HPDE6-E6E7 (cell line): ENCODE data around the gene PYCARD.
"Not testable (repeated sequence)": the region's sequence is repeated elsewhere in the genome, so short reads cannot be mapped to it uniquely, and the experiment has no call there.

Experiments used
- DNase-seq: peaks from one replicate; pipeline ENCODE4 v3.0.0; 2011; ENCODE audit warnings: missing footprints; ENCODE audit errors: extremely low spot score

The PYCARD gene

GRCh38 chr16:31215287-31216162 is 13.0 kb upstream of the PYCARD start:
- DNase-seq, result peak; percentile 58

DNA sequence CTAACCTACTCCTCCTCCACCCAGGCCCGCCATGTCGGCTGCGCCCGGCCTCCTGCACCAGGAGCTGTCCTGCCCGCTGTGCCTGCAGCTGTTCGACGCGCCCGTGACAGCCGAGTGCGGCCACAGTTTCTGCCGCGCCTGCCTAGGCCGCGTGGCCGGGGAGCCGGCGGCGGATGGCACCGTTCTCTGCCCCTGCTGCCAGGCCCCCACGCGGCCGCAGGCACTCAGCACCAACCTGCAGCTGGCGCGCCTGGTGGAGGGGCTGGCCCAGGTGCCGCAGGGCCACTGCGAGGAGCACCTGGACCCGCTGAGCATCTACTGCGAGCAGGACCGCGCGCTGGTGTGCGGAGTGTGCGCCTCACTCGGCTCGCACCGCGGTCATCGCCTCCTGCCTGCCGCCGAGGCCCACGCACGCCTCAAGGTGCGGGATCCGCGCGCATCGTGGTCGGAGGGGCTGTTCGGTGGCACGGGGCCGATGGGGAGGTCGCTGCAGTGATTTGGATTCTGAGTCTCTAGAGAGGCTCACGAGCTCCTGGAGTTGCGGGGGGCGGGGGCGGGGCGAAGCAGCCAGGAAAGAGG is 12.2 kb upstream of the PYCARD start:
- no peak for DNase-seq

- DNase-seq, result no peak
These were observed 11.5 kb upstream of the PYCARD start, which contains the start of gene TRIM72 for GRCh38 chr16:31213877-31214707. TSS of gene TRIM72 (plus strand) at chr16:31214119. CDS start at chr16:31214739, 620 bp downstream.

- DNase-seq, result no peak
These were observed 10.8 kb upstream of the PYCARD start for GRCh38 chr16:31213342-31213741.

- no peak for DNase-seq
These were observed 4.2 kb upstream of the PYCARD start for GRCh38 chr16:31206776-31207175.

- DNase-seq, result no peak
These were observed 2.5 kb upstream of the PYCARD start for GRCh38 chr16:31204871-31205666.

DNA sequence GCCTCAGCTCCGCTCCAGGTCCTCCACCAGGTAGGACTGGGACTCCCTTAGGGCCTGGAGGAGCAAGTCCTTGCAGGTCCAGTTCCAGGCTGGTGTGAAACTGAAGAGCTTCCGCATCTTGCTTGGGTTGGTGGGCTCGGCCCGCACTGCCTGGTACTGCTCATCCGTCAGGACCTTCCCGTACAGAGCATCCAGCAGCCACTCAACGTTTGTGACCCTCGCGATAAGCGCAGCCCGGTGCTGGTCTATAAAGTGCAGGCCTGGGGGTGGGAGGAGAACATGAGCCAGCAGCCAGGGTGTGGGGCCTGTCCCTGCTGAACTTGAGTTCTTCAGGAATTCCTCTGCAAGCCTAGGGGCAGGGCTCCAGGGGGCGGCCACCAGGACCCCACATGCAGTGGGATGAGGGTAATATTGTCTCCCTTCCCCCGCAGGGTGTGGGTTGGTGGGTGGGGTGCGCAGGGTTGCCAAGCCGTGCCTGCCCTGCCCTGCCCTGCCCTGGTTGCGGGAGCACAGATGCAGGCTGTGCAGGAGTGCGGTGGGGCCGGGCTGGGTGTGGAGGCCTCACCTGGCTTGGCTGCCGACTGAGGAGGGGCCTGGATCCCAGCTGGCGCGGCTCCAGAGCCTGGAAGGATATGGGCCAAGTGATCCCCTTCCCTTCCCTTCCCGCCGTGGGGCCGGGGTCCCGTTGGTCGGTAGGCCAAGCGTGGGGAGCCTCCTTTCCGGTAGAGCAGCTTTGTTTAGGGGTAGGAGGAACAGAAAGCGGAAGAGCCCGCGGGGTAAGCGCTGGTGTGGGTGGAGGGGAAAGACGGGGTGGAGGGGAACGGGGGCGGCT is 762 bp downstream of the PYCARD start:
- DNase-seq, result peak; percentile 43

- peak; percentile 29 for DNase-seq
These were observed 1.6 kb downstream of the PYCARD start for GRCh38 chr16:31200821-31201568.

GRCh38 chr16:31200111-31200510 is 2.4 kb downstream of the PYCARD start:
- DNase-seq, result not testable (repeated sequence)

DNA sequence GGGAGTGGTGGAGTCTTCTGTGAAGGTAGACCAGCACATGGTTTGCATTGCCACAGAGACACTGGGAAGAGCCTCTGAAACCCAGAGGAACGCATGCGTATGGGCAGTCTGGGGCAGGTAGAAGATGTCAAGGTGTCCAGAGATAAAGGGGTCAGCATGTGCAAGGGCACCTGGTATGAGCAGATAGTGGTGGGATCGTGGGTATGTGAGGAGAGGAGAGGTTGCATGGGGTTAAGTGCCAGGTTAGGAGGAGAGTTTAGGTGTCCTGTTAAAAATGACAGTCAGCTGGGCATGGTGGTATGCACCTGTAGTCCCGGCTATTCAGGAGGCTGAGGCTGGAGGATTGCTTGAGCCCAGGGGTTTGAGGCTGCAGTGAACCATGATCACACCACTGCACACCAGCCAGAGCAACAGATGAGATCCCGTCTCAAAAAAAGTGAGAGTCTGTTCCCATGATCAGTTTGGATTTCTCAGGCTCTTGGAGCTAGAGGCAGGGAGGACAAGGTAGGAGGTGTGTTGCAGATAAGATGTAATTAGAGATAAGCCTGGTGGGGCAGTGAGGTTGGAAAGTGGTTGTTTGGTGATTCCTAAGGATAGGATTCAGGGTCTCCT is 3.0 kb downstream of the PYCARD start:
- DNase-seq, result no peak

GRCh38 chr16:31198207-31198882 is 4.2 kb downstream of the PYCARD start:
- no peak for DNase-seq

DNA sequence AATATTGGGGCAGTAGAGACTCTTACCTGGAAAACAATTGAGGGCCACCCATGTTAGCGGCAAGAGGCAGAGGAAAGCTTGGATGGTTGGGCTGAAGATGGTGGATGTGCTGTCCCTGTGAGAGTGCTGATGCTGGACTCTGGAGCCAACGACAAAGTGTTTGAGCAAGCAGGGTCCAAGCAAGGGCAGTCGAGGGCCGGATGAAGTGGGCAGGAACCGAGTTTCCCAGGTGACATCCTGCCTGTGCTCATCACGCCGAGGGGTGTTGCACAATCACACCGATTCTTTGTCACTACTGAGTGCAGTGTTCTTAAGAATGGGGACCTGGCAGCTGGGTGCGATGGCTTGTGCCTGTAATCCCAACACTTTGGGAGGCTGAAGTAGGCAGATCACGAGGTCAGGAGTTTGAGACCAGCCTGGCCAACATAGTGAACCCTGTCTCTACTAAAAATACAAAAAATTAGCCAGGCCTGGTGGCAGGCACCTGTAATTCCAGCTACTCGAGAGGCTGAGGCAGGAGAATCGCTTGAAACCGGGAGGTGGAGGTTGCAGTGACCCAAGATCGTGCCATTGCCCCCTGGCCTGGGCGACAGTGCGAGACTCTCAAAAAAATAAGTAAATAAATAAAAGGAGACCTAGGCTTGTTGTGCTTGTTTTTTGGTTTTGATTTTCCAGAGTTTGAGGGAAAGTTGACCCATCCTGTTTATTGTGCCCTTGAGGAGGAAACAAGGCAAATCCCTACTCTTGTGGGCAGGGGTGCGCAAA is 6.1 kb downstream of the PYCARD start:
- no peak for DNase-seq

DNA sequence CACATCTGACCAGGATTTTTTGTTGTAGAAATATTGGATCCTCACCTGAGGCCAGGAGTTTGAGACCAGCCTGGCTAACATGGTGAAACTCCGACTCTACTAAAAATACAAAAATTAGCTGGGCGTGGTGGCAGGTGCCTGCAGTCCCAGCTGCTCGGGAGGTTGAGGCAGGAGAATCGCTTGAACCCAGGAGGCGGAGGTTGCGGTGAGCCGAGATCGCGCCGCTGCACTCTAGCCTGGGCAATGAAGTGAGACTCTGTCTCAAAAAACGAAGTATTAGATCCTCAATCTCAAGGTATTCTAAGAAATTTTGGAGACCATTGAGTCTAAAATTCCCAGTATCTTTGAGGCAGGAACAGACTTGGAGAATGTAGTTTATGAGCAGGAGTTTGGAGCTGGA is 6.7 kb downstream of the PYCARD start:
- not testable (repeated sequence) for DNase-seq

DNA sequence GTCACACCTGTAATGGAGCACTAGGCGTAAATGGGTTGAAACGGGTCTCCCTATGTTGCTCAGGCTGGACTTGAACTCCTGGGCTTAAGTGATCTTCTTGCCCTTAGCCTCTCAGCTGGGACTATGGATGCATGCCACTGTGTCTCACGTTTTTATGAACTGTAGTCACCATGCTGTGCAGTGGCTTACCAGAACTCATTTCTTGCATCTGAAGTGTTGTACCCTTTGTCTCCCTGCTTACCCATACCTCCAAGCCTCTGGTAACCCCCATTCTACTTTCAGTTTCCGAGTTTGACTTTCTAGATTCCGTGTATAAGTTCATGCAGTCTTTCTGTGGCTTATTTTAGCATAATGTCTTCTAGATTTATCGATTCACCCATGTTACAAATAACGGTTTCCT is 7.7 kb downstream of the PYCARD start:
- no peak for DNase-seq

DNA sequence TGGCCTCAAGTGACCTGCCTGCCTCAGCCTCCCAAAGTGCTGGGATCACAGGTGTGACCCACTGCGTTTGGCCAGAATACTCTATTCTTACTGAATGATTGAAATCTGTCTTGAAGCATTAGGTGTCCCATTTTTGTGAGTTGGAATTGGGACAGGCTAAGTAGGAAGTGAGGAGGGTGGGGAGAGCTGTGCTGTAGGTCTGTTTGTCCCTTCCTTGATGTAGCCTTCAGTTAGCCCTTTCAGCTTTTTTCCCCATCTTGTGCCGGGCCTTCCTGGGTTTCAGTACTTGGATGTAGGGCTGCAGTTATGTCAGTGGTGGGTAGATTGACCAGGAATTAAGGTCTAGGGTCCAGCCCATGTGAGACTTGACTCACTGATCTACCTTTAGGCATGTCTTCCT is 8.7 kb downstream of the PYCARD start:
- no peak for DNase-seq

DNA sequence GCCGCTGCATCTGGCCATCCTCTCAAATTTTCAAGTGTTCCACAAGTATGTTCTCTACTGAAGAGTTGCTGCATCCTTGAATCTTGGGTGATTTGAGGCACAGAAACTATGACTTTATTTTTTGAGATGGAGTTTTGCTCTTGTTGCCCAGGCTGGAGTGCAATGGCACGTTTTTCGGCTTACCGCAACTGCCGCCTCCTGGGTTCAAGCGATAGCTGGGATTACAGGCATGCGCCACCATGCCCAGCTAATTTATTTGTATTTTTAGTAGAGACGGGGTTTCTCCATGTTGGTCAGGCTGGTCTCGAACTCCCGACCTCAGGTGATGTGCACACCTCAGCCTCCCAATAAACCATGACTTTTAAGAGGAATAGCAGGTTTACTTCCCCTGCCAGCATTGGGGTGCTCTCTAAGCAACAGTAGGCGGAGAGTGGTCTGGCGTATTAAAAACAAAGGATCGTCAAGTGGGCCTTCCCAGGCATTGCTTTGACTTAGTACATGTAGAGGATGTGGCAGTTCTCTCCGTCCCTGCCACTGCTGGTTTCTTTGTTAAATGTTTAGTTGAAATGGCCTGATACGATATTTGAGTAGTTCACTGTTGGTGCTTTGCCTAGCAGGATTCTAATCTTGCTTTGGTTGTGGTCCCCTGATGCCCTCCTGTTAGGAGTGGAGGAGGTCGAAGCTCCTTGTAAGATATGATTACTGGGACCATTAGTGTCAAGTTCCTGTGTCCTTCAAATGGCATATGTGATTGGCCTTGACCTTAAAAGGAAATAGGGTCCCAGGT is 9.5 kb downstream of the PYCARD start:
- no peak for DNase-seq

GRCh38 chr16:31191697-31192428 is 10.7 kb downstream of the PYCARD start:
- no peak for DNase-seq
